WERI-Rb-1 (cell line): ENCODE measurements around the gene TAF1B.

ENCODE experiments used
- DNase-seq: peaks from one replicate; pipeline ENCODE4 v3.0.0-alpha.2; 2020
- H3K27ac ChIP-seq: fragments of 250-450 bp; sonication (Bioruptor Pico); 2 replicates; pipeline ENCODE4 v1.5.1; 2020; ENCODE audit warnings: mild to moderate bottlenecking, moderate library complexity
- H3K27me3 ChIP-seq: fragments of 250-450 bp; sonication (Bioruptor Pico); 2 replicates; pipeline ENCODE4 v1.5.1; 2021; ENCODE audit warnings: mild to moderate bottlenecking, low read depth, moderate library complexity; ENCODE audit not compliant: insufficient read depth, severe bottlenecking
- H3K36me3 ChIP-seq: fragments of 250-450 bp; sonication (Bioruptor Pico); 2 replicates; pipeline ENCODE4 v1.5.1; 2020; ENCODE audit warnings: mild to moderate bottlenecking, moderate library complexity
- H3K4me3 ChIP-seq: 2 replicates; pipeline ENCODE4 v1.5.1; 2011; ENCODE audit warnings: low read depth, mild to moderate bottlenecking, control low read depth, low read length
- H3K9me3 ChIP-seq: fragments of 250-450 bp; sonication (Bioruptor Pico); 2 replicates; pipeline ENCODE4 v1.5.1; 2021; ENCODE audit warnings: mild to moderate bottlenecking, moderate library complexity; ENCODE audit not compliant: severe bottlenecking
- TF ChIP-seq, protein P1 (sequence below): IDR thresholded peaks from 2 replicates; pipeline ENCODE4 v1.5.1; 2011; ENCODE audit warnings: low read depth, mild to moderate bottlenecking, control low read depth, inconsistent platforms, low read length

Gene TAF1B

DNA sequence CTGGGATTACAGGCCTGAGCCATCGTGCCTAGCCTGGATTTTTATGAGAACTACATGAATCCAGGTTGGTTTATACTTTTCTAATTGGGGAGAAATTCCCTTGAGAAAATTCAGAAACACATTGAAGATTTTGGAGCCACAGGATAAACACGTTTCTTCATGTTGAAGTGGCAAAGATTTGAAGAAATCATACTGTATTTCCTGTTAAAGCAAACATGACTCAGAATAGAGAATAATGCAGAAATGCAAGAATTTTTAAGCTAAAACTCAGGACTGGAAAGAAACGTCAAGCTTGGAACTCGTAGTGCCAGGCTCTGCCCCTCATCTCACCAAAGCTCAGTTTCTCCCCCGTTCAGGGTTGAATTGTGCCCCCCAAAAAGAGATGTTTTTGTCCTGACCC is 32.1 kb upstream of the TAF1B start:
- no peak for DNase-seq
- no peaks in the 10 kb centered on the region for H3K27me3 ChIP-seq
- no peaks in the 10 kb centered on the region for H3K9me3 ChIP-seq
- TF ChIP-seq, protein P1, sequence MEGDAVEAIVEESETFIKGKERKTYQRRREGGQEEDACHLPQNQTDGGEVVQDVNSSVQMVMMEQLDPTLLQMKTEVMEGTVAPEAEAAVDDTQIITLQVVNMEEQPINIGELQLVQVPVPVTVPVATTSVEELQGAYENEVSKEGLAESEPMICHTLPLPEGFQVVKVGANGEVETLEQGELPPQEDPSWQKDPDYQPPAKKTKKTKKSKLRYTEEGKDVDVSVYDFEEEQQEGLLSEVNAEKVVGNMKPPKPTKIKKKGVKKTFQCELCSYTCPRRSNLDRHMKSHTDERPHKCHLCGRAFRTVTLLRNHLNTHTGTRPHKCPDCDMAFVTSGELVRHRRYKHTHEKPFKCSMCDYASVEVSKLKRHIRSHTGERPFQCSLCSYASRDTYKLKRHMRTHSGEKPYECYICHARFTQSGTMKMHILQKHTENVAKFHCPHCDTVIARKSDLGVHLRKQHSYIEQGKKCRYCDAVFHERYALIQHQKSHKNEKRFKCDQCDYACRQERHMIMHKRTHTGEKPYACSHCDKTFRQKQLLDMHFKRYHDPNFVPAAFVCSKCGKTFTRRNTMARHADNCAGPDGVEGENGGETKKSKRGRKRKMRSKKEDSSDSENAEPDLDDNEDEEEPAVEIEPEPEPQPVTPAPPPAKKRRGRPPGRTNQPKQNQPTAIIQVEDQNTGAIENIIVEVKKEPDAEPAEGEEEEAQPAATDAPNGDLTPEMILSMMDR, result no peak
- 0 out of 2 replicates have a peak overlapping the region, but pooled peaks have one; percentile 49 for H3K27ac ChIP-seq
- H3K4me3 ChIP-seq, result no peak overlapping the region
- H3K36me3 ChIP-seq, result no peaks in the 10 kb centered on the region

DNA sequence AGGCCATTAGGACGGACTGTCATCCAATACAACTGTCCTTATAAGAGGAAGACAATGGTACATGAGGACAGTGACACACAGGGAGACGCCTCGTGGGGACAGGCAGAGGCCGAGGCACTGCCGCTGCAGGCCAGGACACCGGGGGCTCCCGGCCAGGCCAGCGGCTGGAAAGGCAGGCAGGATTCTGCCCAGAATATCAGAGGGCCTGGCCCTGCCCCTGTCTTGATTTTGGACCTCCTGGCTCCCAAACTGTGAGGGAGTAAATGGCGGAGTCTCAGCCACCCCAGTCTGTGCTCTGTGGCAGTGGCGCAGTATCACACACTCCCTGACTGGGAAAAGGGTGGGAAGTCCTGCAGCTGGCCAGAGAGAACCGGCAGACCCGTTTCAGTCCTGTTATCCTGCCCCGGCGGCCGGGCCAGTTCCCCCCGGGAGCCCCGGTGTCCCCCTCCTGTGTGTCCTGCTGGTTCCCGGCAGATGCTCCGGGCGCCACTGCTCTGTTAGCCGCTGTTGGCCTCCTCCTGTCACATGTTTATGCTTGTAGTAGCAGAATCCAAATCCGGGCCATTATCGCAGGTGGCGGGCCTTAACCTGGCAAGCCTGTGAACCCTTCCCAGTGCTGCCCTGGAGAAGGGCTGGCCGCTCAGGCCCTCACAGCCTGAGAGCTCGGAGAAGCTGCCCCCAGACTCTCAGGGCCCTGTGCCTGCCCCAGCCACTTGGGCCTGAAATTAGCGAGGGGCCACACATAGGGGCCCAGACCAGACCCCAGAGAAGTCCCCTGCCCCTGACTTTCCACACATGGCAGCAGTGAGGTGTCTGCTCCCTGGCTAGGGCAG is 31.4 kb upstream of the TAF1B start:
- Histone ChIP-seq H3K4me3 (no peak overlapping the region), H3K36me3 (no peaks in the 10 kb centered on the region), H3K9me3 (no peaks in the 10 kb centered on the region), H3K27me3 (no peaks in the 10 kb centered on the region), H3K27ac (peak overlapping the region; percentile 49)
- TF ChIP-seq, protein P1, result no peak
- DNase-seq, result peak; percentile 81

DNA sequence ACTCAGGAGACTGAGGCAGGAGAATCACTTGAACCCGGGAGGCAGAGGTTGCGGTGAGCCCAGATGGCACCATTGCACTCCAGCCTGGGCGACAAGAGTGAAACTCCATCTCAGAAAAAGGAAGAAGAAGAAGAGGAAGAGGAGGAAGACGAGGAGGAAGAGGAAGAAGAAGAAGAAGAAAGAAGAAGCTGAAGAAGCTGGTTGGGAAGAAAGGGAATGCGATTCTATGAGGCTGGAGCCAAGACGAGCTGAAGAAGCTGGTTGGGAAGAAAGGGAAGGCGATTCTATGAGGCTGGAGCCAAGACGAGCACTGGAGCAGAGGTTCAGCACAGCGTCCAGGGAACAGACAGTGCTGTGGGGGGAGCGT is 30.3 kb upstream of the TAF1B start:
- Histone ChIP-seq H3K36me3 (no peaks in the 10 kb centered on the region), H3K9me3 (no peaks in the 10 kb centered on the region), H3K27ac (peak overlapping the region; percentile 49), H3K4me3 (no peak overlapping the region), H3K27me3 (no peaks in the 10 kb centered on the region)
- no peak for DNase-seq
- TF ChIP-seq, protein P1, result no peak

DNA sequence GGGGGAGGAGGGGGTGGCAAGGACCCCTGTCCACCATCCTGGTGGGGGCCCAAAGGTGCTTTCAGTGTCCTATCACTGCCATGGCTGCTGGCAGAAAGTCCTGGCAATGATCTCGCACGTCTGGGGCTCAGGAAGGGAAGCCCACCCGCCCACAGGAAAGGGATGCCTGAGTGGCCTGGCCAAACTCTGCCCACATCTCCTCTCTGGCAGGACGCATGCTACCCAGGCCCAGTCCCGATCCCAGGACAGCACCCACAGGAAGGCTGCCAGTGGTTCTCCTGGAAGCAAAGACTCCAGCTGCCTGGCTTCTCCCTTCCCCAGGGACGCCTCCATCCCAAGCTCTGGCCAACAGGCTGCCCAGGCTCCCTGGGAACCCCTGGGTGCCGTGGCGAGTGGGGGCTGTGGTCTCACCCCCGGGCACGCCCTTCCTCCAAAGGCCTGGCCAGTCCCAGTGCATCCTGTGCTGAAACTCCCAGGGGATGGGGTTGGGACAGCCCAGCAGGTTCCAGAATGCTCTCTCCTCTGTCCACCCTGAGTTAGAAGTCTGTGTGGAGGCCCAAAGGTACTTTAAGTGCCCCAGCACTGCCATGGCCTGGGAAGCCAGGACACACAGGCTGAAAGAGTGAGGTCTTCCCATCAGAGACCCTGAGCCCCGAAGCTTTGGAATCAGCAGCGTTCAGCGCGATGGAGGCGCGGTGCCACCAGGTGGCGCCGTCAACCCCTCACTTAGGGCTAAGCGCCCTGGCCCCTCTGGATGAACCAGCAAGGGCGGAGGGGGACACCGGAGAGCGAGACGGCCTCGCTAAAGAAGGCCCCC is 29.8 kb upstream of the TAF1B start:
- Histone ChIP-seq H3K9me3 (no peaks in the 10 kb centered on the region), H3K4me3 (peak overlapping the region; percentile 65), H3K27ac (peak overlapping the region; percentile 98), H3K27me3 (no peaks in the 10 kb centered on the region), H3K36me3 (no peaks in the 10 kb centered on the region)
- peak; percentile 94 for DNase-seq
- TF ChIP-seq, protein P1, result peak; percentile 98

DNA sequence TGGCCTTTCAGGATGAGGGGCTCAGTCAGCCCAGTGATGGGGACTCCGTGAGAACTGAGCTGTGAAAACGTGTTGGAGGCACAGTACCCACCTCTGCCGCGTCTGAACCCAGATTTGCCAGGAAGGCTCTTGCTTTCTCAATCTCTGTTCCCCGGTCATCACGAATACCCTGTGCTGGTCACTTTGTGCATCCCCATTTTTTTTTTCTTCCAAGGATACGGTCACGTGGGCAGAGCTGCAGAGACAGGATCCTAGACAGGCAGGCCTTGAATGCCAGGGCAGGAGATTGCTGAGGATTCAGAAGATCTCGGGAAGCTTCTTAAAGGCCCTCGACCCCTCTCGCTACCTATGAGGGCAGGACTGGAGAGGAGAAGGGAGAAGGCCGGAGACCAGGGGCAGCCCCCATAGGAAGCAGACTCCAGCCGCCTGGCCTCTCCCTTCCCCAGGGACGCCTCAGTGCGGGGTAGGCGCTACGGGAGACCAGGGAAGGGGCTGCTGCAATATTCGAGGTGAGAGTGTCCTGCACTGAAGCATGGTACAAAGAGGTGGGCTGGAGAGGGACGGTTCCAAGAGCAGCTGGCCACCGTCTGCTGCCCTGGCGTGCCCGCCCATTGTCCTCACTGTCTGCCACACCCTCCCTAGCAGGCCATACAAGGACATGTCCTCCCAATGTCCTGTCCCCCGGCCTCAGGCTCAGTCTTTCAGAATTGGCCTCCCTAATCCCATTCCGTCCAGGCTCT is 29.0 kb upstream of the TAF1B start:
- DNase-seq, result peak; percentile 98
- Histone ChIP-seq H3K36me3 (no peaks in the 10 kb centered on the region), H3K27me3 (no peaks in the 10 kb centered on the region), H3K9me3 (no peaks in the 10 kb centered on the region), H3K4me3 (peak overlapping the region; percentile 65), H3K27ac (peak overlapping the region; percentile 98)
- TF ChIP-seq, protein P1, result no peak
